IPS-18c (cell line): ENCODE measurements around the gene GGT1.
"Not testable (repeated sequence)": the region's sequence is repeated elsewhere in the genome, so short reads cannot be mapped to it uniquely, and the experiment has no call there.

Experiments
- H3K4me3 ChIP-seq: 2 replicates; pipeline ENCODE4 v1.7.0; 2013; ENCODE audit warnings: low read depth, mild to moderate bottlenecking, low read length, moderate library complexity; ENCODE audit not compliant: insufficient read depth
- H3K9me3 ChIP-seq: one replicate; pipeline ENCODE4 v1.6.1; 2013; ENCODE audit warnings: mild to moderate bottlenecking, low read length, moderate library complexity; ENCODE audit not compliant: control insufficient read depth, insufficient read depth

Gene GGT1

DNA sequence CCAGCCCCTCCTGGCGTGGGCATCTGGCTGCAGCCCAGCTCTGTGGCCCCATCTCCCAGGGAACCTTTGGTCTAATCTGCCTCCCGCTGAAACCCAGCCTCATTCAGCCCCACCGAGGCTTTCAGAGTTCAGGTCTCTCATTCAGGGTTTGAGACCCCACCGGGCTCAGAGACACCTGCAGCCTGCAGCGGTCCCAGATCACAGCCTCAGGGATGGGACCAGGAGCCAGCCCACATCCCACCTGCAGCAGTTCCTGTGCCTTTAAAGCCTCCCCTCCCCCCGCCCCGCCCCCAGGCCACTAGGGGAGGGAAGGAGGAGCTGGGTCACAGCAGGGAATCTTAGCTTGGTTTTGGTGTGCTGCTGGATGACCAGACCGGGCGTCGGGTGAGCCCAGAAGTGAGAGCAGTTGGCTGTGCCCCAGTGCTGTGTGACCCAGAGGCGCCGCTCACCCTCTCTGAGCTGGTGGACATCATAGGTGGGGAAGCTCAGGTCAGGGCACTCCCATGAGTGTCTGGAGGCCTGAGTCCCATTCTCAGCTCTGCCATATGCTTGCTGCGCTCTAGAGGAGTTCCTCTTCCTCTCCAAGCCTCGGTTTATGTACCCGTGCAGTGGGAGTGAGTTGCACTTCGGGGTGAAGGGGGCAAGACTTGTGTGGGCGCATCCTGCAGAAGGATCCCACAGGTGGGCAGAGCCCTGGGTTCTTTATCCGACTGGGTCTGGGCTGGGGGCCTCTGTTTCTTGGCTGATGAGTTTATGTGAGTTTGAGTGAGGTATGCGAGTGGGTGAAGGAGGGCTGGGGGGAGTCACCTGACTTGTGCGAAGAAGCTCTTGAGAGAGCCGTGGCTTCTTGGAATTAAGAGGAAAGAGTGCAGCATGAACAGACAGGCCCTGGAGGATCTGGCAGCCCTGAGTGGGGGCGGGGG, at the start of gene GGT1:
GGT1 (plus strand) TSS at position 347 of the 923 bp plus-strand sequence. CDS start 7,889 bp downstream, outside the sequence.
- H3K9me3 ChIP-seq, H3K4me3 ChIP-seq: not testable (repeated sequence)

GRCh38 chr22:24553597-24554312, 49.2 kb upstream of the GGT1 start:
- H3K9me3 ChIP-seq = no peaks in the 10 kb centered on the region
- peak overlapping the region; percentile 94 for H3K4me3 ChIP-seq

GRCh38 chr22:24554313-24555164, 48.5 kb upstream of the GGT1 start, which contains the start of gene GUCD1:
GUCD1 (minus strand) TSS chr22:24555138; CDS start chr22:24554991, 147 bp downstream.
- Histone ChIP-seq H3K9me3 (no peaks in the 10 kb centered on the region), H3K4me3 (peak within 1 kb of the TSS; percentile 94)

DNA sequence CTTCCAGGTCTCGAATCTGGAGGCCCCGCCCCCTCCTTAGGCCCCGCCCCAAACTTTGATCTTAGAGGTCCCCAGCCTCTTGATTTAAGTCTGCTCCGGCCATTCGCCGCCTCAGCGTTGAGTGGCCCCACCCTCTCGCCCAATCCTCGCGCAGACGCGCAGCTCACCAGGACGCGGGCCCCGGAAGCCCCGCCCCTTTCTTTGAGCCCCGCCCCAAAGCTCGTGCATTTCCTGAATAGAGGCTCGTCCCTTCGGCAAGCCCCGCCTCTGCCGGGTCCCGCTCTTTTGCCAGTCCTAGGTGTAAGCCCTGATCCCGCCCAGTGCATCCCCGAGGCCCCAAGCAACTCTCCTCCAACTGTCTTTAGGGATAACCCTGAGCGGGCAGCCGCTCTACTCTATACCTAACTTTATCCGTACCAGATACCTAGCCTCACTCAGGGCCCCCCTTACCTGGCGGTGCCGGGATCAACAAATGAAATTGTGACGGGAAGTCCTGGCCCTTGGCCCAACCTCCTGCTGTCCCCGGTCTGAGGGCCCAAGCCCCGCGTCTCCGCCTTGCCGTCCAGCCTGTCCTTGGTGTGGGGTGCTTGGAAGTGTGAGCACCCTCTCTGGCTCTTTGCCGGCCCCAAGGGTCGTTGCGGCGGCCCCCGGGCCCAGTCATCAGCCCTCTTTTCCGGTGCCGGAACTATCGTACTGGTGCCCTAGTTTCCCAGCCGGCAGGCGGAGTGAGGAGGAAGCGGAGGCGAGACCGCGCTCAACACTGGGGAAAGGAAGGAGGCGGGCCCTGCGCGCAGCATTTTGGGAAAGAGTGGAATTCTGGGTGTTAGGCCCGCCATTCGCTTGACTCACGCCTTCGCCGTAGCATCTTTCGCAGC, 47.6 kb upstream of the GGT1 start, which contains the start of gene SNRPD3:
SNRPD3 (plus strand) TSS at position 835 of the 875 bp plus-strand sequence. CDS start 1,676 bp downstream, outside the sequence.
- H3K9me3 ChIP-seq = no peaks in the 10 kb centered on the region

DNA sequence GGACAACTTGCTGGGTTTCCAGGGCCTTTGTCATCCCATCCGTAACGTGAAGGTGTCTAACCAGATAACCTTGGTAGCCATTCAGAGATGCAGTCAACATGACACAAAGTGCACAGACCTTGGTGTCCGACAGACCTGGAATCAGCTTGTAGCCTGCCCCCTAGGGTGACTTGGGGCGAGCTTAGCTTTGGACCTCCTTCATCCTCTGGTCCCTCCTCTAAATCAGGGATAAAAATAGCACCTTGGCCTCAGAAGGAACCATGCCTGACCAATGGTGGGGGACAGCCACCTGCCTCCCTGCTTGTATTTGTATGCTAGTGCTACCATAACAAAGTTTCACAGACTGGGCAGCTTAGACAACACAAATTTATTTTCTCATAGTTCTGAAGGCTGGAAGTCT, 43.5 kb upstream of the GGT1 start:
- H3K4me3 ChIP-seq = no peak overlapping the region
- H3K9me3 ChIP-seq = no peaks in the 10 kb centered on the region

More for the DNA sequence above, 47.6 kb upstream of the GGT1 start, which contains the start of gene SNRPD3:
- H3K4me3 ChIP-seq = peak within 1 kb of the TSS; percentile 94

DNA sequence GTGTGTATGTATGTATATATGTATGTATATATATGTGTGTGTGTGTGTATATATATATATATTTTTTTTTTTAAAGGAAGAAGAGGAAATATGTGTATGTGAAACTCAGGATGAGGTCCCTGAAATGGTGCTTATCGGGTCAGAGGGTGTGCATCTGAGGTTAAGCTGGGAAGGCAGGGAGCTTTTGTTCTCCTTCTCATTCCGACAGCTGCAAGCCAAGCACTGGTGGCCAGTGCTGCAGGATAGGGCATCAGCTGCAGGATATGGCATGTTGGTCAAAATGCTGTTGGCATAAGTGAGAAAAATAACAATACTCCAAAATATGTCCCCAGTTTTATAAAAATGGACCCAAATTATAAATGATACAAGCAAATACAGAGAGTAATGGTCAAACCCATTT, 39.7 kb upstream of the GGT1 start:
- no peak overlapping the region for H3K4me3 ChIP-seq
- no peaks in the 10 kb centered on the region for H3K9me3 ChIP-seq

- no peaks in the 10 kb centered on the region for H3K9me3 ChIP-seq
- no peak overlapping the region for H3K4me3 ChIP-seq
Observed at GRCh38 chr22:24564376-24565058, 38.5 kb upstream of the GGT1 start.

DNA sequence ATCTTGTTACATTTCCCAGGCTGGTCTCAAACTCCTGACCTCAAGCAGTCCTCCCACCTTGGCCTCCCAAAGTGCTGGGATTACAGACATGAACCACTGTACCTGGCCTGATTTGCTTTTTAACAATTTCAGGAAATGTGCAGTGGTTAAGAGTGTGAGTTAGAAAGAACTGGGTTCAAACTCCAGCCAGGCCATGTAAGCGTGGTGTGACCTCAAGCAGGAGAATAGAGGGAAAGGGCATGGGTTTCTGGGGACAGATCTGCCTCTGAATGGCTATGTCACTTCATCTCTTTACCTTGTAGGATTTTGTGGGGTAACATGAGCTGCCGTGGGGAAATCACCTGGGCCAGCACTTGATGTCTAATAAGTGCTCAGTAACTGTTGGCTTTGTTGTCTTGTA, 37.9 kb upstream of the GGT1 start:
- H3K9me3 ChIP-seq = no peaks in the 10 kb centered on the region

DNA sequence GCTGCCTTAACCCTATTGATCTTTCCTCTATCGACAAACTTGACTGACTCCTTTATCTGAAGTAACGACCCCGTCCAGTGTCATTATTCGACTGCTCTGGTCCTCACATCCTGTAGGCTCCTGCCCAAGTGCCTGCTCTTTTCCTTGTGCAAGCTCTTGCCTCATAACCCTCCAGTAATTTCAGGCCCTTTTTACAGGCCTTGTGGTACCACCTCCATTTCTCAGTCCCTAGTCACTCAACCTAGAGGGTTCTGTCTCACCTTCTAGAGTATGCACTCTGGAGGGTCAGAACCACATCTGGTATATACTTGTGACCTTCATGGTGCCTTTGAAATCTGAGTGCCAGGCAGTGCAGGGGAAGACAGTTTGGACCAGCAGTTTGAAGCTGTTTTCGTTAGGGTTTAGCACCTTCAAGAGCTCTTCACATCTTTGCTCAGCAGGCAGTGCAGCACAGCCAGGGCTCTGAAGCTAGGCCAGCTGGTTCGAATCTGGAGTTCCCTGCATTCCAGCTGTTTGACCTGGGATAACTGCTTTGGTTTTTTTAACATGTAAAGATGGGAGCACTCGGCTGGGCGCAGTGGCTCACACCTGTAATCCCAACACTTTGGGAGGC, 36.0 kb upstream of the GGT1 start:
- Histone ChIP-seq H3K9me3 (no peaks in the 10 kb centered on the region), H3K4me3 (no peak overlapping the region)

More for the DNA sequence above, 37.9 kb upstream of the GGT1 start:
- H3K4me3 ChIP-seq = no peak overlapping the region

DNA sequence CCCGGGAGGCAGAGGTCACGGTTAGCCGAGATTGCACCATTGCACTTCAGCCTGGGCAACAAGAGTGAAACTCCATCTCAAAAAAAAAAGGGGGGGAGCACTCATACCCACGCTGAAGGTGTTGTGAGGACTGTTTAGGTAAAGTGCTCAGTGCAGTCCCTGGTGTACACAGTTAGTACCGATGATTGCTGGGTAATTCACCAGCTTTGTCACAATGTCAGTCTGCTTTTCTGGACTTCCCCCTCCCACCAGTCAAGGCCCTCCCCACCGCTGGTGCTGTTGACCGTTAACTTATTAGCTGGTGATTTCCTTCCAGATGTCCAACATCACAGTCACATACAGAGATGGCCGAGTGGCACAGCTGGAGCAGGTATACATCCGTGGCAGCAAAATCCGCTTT, 35.3 kb upstream of the GGT1 start:
- no peak overlapping the region for H3K4me3 ChIP-seq
- H3K9me3 ChIP-seq = no peaks in the 10 kb centered on the region

GRCh38 chr22:24571266-24571665, 31.7 kb upstream of the GGT1 start:
- Histone ChIP-seq H3K4me3 (no peak overlapping the region), H3K9me3 (no peaks in the 10 kb centered on the region)

GRCh38 chr22:24576778-24577177, 26.2 kb upstream of the GGT1 start:
- H3K4me3 ChIP-seq = no peak overlapping the region
- no peaks in the 10 kb centered on the region for H3K9me3 ChIP-seq

DNA sequence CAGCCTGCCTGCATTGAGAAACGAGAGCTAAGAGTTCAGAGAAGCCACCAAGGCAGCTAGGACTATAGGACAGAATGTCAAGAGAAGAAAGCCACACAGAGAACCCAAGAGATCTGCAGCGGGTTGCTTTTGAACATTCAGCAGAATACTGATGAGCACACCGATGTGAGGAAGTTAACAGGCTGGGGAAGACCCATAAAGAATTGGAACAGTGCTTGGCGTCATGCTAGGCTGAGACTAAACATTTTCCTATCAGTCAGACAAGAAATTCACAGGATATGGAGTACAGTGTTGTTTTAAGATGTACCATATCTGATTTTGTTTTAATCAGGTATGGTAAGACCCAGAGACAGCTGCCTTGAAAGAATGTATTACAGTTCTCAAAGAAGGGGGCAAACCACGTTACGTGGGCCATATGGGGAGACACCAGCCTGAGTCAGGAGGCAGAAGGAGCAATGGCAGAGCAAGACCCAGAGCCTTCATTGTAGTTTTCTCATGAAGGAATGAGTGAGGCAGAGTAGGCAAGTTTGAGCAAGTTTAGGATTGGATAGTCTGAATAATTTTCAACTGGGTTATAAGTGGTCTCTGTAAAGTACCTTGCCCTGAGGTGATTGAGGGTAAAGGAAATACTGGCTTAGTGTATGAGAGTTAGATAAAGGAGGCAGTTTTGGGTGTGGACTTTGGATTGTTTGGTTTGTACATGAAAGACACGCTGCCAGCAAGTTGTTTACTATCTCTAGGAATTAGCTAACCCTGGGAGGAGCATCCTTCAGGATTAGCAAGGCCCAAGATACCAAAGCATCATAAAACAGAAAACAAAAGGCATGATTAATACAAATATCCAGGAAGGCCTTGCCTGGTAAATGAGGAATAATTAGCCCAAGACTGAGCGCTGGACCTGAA, 24.4 kb upstream of the GGT1 start:
- Histone ChIP-seq H3K9me3 (no peaks in the 10 kb centered on the region), H3K4me3 (no peak overlapping the region)

GRCh38 chr22:24579258-24579601, 23.8 kb upstream of the GGT1 start:
- no peaks in the 10 kb centered on the region for H3K9me3 ChIP-seq
- no peak overlapping the region for H3K4me3 ChIP-seq

GRCh38 chr22:24580276-24580675, 22.7 kb upstream of the GGT1 start:
- H3K9me3 ChIP-seq = no peaks in the 10 kb centered on the region
- H3K4me3 ChIP-seq = no peak overlapping the region
